Measurements from ENCODE around the gene SAMD3.
"Not testable (repeated sequence)": the region's sequence is repeated elsewhere in the genome, so short reads cannot be mapped to it uniquely, and the experiment has no call there.

Gene SAMD3

GRCh38 chr6:130207979-130208649 lies 14.6 kb downstream of the SAMD3 start:
- DNase-seq, result no peak

GRCh38 chr6:130206479-130206878 lies 16.3 kb downstream of the SAMD3 start:
- DNase-seq, result no peak

DNA sequence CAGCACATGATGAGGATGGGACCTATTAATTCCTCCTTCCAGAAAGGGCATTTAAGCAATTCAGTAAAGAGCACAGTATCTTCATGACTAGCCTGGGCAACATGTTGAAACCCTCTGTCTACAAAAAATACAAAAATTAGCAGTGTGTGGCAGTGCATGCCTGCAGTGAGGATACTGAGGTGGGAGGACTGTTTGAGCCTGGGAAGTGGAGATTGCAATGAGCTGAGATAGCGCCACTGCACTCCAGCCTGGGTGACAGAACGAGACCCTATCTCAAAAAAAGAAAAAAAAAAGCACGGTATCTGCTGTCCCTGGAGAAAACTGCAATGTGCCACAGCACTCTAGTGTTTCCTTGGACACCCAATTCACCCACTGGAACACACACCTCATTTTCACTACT lies 18.4 kb downstream of the SAMD3 start:
- DNase-seq, result no peak

DNA sequence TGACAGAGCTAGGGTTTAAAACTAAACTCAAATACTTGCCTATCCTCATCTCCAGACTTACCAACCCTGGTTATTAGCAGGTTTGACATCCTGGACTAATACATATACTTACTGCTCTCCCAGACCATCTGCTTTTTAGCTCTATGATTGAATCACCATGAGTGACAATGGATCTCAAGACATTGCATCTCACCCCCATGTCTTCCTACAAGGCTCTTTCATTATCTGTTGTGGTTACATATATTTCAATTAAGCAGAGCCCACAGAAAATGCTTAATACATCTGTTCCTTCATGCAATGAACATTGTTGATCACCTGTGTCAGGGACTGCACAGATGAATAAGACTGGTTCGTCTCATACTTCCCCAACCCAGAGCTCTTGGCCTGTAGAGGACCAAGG lies 19.4 kb downstream of the SAMD3 start:
- DNase-seq, result no peak

DNA sequence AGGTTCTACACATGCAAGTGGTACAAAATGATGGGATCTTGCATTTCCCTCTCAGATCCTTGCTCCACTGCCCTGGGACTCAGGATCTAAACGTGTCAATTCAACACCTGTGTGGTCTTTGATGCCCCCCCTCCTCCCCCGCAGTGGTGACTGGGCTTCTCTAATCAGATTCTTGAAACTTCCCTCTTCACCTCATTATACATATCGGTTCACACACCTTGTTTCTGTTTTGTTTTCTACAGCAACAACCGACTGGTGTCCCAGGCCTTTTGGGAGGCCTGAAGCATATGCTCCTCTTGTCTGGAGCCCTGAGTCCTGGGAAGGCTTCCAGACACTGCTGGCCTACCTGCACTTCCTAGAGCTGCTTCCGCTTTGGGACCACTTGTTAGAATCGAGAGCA lies 20.0 kb downstream of the SAMD3 start:
- DNase-seq, result no peak

DNA sequence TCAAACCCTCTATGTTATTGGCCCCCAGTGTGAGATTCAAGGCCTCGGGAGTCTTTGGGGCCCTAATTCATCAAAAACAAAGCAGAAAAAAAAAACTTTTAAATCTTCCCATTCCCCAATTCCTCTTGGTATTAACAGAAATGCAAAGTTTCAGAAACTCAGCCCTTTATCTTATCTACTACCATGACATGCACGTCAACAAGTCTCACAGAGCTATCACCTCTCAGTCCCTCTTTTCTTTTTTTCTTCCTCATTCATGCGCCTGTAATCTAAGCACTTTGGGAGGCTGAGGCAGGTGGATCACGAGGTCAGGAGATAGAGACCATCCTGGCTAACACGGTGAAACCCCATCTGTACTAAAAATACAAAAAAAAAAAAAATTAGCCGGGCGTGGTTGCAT lies 22.7 kb downstream of the SAMD3 start:
- no peak for DNase-seq

DNA sequence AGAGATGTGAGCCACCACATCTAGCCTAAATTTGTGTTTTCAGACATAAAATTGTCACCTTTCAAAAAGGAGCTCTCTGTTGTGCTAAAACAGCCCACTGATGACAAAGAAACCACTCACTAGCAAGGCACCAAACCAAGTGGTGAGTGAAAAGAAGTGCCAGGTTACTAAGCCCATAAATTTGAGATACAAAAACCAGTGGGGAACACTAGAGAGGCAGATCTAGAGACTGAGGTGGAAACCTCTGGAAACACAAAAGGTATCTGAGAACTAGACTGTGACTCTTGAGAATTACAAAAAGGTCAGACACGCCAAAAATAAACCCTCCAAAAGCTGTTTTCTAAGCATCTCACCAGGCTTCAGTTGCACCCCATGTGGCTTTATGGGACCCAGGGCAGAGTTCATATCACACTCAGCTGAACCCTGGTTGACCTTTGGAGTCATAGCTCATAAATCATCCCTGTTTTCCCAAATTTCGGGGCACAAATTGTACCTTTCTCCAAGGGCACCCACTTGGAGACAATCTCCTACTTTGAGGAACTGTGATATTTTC lies 24.2 kb downstream of the SAMD3 start:
- no peak for DNase-seq

- DNase-seq, result not testable (repeated sequence)
Measured at GRCh38 chr6:130197816-130198482, 24.8 kb downstream of the SAMD3 start.

DNA sequence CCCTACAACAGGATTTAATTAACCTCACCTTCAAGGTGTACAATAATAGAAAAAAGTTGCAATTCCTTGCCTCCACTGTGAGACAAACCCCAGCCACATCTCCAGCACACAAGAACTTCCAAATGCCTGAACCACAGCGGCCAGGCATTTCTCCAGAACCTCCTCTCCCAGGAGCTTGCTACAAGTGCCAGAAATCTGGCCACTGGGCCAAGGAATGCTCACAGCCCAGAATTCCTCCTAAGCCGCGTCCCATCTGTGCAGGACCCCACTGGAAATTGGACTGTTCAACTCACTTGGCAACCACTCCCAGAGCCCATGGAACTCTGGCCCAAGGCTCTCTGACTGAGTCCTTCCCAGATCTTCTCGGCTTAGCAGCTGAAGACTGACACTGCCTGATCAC lies 28.3 kb downstream of the SAMD3 start:
- not testable (repeated sequence) for DNase-seq

- DNase-seq, result no peak
Measured at GRCh38 chr6:130190701-130191690, 31.8 kb downstream of the SAMD3 start.

- no peak for DNase-seq
Measured at GRCh38 chr6:130189531-130190397, 33.0 kb downstream of the SAMD3 start.

DNA sequence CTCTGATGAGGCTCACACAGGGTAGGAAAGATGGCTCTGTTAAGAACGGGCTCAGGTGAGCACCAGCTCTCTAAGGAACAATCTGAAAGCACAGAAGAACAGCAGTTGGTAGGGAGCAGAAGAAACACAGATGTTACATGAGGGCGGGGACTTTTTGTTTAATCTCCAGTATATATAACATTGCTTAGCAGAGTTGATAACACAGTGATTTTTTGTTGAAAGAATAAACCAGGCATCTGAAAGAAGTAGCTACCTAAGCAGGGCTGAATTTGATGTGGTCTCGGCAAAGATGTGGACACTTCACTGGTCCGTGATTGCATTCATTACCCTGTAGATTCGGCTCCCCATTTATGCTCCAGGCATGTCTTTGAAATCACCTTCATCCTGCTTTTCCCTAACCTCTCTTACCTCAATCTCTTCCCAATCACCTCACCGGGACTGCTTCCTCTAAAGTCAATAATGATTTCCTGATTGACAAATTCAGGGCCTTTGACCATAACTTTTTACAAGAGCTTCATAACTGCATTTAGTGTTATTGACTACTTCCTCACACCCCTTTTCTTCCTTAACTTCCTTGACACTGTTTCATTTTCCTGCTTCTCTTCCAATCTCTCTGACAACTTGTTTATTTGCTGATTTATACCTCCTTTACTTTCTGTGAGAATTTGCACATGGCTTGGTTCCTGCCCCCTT lies 34.4 kb downstream of the SAMD3 start:
- DNase-seq, result no peak

- DNase-seq, result no peak
Measured at GRCh38 chr6:130187335-130188206, 35.2 kb downstream of the SAMD3 start.

GRCh38 chr6:130185658-130186057 lies 37.1 kb downstream of the SAMD3 start:
- no peak for DNase-seq

GRCh38 chr6:130183271-130184222 lies 39.2 kb downstream of the SAMD3 start:
- peak; percentile 74 for DNase-seq

DNA sequence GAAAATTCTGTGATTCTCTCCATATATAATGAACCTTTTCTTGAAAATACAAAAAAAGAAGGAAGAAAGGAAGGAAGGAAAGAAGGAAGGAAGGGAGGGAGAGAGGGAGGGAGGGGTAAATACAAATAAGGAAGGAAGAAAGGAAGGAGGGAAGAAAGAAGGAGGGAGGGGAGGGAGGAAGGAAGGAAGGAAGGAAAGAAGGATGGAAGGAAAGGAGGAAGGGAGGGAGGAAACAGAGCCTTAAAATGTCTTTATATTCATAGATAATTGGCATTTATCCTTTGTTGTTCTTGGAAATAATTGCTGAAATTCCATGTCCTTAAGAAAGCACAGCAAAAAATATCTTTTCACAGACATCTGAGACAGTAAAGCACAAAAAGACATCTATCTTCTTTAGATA lies 40.3 kb downstream of the SAMD3 start:
- DNase-seq, result no peak

GRCh38 chr6:130178692-130179091 lies 44.1 kb downstream of the SAMD3 start:
- no peak for DNase-seq

GRCh38 chr6:130176378-130176777 lies 46.4 kb downstream of the SAMD3 start:
- DNase-seq, result no peak

DNA sequence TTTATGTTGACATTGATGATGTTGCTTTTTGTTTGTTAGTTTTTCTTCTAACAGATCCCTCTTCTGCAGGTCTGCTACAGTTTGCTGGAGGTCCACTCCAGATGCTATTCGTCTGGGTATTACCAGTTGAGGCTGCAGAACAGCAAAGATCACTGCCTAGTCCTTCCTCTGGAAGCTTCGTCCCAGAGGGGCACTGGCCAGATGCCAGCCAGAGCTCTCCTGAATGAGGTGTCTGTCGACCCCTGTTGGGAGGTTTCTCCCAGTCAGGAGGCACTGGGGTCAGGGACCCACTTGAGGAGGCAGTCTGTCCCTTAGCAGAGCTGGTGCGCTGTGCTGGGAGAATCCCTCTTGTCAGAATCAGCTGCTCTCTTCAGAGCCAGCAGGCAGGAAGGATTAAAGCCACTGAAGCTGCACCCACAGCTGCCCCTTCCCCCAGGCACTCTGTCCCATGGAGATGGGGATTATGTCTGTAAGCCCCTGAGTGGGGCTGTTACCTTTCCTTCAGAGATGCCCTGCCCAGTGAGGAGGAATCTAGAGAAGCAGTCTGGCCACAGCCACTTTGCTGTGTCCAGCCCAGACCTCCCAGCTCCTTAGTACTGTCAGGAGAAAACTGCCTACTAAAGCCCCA lies 49.3 kb downstream of the SAMD3 start:
- not testable (repeated sequence) for DNase-seq

Data from CD4-positive, alpha-beta T cell treated with Interleukin-21 for 1 hour (primary cell).